ENCODE results near the gene RPRD1A.

DNA sequence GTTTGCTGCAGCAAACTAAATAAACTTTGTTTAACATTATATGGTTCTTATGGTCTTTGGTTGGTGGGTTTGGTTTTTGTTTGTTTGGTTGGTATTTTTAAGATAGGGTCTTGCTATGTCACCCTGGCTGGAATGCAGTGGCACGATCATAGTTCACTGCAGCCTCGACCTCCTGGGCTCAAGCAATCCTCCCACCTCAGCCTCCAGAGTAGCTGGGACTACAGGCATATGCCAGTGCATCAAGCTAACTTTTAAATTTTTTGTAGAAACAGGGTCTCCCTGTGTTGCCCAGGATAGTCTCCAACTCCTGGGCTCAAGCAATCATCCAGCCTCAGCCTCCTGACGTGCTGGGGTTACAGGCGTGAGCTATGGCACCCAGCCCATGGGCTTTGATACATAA, 7.1 kb upstream of the RPRD1A start:
- TF ChIP-seq, protein P1, sequence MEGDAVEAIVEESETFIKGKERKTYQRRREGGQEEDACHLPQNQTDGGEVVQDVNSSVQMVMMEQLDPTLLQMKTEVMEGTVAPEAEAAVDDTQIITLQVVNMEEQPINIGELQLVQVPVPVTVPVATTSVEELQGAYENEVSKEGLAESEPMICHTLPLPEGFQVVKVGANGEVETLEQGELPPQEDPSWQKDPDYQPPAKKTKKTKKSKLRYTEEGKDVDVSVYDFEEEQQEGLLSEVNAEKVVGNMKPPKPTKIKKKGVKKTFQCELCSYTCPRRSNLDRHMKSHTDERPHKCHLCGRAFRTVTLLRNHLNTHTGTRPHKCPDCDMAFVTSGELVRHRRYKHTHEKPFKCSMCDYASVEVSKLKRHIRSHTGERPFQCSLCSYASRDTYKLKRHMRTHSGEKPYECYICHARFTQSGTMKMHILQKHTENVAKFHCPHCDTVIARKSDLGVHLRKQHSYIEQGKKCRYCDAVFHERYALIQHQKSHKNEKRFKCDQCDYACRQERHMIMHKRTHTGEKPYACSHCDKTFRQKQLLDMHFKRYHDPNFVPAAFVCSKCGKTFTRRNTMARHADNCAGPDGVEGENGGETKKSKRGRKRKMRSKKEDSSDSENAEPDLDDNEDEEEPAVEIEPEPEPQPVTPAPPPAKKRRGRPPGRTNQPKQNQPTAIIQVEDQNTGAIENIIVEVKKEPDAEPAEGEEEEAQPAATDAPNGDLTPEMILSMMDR (IDR thresholded peaks at IDR 0.05): no peak
- no peak for TF ChIP-seq POLR2AphosphoS5 (IDR thresholded peaks at IDR 0.05)
- TF ChIP-seq POLR2A (IDR thresholded peaks at IDR 0.05): no peak
- no peak for TF ChIP-seq EP300 (IDR thresholded peaks at IDR 0.05)

Measured in sigmoid colon (tissue), 4 donors.